GM21423 (cell line): ENCODE measurements around the gene DCAF15.
"Not testable (repeated sequence)": the region's sequence is repeated elsewhere in the genome, so short reads cannot be mapped to it uniquely, and the experiment has no call there.

Experiments used
- ATAC-seq: cut with Tn5 transposase; IDR thresholded peaks from one replicate; pipeline ENCODE4 v1.9.1; 2021; ENCODE audit warnings: mild to moderate bottlenecking, moderate library complexity; ENCODE audit not compliant: unreplicated experiment

Gene DCAF15

DNA sequence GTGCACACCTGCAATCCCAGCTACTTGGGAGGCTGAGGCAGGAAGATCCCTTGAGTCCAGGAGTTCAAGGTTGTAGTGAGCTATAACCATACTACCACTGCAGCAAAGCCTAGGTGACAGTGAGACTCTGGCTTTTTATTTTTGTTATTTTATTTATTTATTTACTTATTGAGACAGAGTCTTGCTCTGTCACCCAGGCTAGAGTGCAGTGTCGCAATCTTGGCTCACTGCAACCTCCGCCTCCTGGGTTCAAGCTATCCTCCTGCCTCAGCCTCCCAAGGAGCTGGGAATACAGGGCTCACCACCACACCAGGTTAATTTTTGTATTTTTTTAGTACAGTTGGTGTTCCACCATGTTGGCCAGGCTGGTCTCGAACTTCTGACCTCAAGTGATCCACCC is 21.2 kb downstream of the DCAF15 start:
- ATAC-seq, result not testable (repeated sequence)

DNA sequence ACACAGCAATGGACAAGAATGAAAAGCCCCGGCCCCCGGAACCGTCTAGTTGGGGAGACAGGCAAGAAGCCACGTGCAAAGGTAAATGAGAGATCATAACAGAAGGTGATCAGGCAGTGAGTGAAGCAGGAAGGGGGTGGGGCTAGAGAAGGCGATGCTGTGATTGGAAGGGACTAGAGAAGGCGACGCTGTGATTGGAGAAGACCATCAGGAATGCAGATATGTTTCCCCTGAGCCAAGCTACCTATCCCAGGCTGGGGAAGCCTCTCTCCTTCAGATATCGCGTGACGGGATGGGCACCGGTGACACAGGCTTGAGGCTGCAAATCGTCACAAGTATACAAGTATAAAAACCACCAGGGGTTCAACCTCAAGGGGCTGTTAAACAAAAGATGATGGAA is 21.8 kb downstream of the DCAF15 start:
- no peak for ATAC-seq

DNA sequence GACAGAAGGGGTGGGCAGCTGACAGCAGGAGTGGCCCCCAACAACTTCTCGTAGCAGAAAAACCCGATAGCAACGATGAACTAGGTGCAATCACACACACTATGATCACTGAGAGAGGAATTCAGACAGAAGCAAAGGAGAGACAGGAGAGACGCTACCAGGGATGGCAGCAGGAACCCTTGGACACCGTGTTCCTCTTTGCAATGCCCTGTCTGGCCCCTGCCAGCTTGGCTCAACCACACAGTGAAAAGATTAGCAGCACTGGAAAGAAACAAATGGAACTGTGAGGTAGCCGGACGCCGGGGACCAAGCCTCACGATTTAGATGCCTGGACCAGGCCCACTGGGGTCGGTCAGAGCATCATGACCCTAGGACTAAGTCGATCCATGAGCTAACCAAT is 23.6 kb downstream of the DCAF15 start:
- ATAC-seq, result no peak

DNA sequence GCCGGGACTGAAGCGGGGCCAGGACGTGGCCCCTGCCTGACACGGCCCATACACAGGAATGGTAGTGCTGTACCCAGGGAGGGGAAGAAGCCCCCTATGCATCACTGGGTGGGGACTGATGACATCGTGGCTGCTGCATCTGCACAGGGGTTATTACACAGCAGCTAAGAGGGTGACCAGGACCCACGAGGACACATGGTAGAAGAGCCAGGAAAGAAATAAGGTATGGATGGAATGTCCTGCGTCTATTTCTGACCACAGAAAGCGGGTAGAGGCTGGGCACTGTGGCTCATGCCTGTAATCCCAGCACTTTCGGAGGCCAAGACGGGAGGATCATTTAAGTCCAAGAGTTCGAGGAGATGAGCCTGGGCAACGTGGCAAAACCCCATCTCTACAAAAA is 24.1 kb downstream of the DCAF15 start:
- no peak for ATAC-seq

DNA sequence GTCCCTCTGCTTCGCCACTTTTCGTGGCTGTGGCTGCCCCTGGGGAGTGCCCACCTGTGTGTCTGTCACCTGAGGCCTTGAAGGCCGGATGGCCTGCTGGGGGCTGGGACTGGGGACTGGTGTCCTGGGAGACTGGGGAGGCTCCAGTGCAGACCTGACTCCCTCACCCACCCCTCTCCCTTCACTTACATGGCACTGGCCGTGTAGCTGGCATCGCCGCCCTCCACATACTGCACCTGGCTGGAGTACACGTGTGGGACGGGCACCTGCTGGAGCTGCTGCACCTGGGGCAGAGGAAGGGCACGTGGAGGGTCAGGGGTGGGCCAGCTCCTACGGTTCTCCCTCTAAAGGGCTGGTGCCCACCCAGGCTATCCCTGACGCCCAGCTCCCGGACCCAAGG is 25.5 kb downstream of the DCAF15 start:
- ATAC-seq, result no peak

DNA sequence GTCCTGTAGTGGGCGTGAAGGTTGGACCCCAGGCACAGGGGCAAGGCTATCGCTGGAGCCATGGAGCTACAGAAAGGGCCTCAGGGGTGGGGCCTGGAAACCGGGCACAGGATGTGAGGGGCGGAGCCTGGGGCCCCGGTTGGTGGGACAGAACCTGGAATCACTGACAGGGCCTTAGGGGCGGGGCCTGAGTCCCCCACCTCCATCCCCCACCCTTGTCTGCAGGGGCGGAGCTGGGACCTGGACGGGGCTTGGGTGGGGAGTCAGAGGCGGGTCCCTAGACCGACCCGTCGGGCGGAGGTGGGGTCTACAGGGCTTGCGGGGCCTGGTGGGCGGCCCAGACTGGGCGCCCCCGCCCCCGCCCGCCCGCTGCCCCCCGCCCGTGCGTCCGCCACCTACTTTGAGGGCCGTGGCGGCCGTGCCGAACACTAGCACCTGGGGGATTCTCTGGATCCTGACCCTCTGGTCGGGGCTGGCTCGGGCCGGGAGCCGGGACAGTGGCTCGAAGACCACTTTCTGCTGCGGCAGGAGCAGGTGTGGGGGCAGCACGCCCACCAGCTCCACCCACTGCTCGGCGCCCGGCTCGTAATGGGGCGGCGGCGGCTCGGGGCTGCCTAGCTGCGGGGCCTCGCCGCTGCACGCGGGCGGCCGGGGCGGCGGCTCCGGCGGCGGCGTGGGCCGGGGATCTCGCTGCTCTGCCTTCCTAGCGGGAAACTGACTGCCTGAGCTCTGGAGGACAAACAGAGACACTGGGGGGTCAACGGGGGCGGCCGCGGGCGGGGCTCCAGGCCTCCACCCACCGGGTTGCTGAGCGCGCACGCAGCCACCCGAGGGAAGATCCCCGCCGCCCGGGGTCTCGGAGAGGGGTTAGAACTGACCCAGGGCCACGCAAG is 26.3 kb downstream of the DCAF15 start:
- ATAC-seq, result no peak

DNA sequence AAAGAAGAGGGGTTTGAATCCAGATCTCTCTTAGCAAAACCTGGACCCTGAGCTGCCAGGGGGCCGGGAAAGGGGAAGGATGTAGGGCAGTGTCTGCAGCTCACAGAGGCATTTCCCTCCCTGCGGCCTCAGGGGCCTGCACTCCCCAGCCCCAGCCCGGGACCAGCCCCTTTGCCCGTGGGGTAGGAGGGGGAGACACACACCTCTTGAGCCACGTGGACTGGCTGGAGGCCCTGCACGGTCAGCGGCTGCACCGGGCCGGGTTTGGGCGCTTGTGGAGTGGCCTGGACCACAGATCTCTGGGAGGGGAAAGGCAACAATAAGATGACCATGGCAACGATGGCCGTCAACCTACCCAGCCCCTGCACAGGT is 26.9 kb downstream of the DCAF15 start:
- no peak for ATAC-seq

DNA sequence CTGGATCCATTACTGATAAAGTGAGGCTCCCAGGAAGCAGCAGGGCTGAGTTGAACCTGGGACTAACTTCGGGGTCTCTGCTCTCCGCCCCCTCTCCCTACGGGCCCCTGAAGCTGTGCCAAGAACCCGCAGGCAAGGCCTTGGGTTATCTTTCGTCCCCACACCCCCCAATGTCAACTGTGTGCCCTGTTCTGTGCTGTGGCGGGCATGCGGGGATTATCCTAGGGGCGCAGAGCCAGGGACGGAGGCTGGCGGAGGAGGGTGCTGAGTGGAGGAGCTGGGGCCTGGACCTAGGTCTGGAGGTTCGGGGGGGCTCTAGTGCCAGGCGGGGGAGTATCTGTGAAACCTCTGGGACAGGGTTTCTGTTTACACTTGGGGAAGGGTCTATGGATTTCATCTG is 27.4 kb downstream of the DCAF15 start:
- ATAC-seq, result no peak

DNA sequence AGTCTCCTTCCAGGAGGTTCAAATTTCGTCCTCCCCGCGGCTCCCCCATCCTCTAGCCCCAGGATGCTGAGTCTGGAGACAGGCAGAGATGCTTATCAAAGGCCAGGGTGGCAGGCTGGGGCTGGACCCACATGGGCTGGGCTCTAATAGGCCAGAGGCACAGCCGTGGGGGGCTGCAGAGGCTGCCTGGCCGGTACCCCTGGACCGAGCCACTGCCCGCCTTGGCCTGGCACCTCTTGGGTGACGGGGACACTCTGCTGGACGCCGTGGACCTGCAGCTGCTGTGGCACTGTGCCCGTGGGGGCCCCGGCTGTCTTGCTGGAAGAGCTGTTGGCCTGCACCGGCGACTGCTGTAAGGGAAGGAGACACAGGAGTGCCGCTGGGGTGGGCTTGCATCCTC is 28.0 kb downstream of the DCAF15 start:
- ATAC-seq, result no peak

DNA sequence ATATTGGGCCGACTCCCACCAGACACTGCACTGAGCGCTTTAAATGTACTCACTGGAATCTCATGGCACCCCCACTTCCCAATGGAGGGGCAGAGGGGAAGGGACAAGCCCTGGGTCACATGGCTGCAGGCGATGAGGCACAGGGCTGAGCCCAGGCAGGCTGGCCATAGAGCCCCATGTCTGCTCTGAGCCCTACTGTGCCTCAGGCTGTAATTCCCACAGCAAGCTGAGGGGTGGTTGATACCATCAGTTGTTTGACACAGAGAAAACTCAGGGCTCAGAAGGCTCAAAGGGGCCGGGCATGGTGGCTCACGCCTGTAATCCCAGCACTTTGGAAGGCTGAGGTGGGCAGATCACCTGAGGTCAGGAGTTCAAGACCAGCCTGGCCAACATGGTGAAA is 28.7 kb downstream of the DCAF15 start:
- ATAC-seq, result no peak

DNA sequence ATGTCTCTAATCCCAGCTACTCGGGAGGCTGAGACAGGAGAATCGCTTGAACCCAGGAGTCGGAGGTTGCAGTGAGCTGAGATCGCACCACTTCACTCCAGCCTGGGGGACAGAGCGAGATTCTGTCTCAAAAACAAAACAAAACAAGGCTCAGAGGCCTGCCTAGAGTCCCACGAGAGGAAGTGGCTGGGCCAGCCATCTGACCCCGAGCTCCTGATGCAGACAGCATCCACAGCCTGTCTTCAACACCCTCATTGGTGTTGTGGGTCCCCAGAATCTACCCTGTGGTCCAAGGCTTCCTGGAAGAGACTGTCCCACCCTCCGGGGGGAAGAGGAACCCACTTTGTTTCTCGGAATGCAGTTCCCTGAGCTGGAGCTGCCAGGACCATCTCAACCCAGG is 29.2 kb downstream of the DCAF15 start:
- ATAC-seq, result no peak

DNA sequence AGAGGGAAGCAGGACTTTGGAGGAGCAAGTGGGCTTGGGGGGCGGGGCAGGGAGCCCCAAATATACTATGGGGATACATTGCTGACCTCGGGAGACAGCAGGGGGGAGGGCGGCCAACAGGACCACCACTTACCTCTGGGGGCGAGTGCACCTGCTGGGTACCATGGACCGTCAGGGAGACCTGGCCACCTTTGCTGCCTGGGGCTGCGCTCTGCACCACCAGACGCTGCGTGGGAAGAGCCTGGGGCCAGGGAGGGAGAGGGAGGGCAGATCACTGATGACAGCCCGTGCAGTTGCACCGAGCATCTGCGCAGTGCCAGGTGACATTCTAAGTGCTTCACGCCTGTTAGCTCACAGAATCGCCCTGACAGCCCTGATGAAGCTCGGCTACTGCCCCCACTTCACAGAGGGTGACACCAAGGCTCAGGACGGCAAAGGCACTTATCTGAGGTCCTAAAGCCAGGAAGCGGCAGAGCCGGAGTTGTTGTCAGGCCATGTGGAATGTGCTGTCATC is 29.7 kb downstream of the DCAF15 start:
- ATAC-seq, result no peak

DNA sequence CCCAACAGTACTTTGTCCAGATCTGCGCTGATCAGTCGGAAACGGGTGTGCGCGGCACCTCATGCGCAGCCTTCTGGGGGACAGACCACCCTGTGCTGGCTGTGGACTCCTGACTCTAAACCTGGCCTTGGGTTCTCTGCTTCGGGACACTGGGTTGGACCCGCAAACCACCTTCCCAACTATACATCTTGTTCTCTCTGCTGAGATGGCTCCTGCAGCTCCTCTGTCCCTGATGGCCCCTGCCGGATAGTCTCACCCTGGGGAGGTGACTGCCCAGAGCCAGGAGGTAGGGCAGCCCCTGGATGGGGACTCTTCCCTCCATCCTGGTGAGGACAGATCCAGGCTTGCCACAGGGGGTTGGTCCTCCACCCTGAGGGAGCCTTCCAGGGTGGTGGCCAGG is 30.5 kb downstream of the DCAF15 start:
- no peak for ATAC-seq

DNA sequence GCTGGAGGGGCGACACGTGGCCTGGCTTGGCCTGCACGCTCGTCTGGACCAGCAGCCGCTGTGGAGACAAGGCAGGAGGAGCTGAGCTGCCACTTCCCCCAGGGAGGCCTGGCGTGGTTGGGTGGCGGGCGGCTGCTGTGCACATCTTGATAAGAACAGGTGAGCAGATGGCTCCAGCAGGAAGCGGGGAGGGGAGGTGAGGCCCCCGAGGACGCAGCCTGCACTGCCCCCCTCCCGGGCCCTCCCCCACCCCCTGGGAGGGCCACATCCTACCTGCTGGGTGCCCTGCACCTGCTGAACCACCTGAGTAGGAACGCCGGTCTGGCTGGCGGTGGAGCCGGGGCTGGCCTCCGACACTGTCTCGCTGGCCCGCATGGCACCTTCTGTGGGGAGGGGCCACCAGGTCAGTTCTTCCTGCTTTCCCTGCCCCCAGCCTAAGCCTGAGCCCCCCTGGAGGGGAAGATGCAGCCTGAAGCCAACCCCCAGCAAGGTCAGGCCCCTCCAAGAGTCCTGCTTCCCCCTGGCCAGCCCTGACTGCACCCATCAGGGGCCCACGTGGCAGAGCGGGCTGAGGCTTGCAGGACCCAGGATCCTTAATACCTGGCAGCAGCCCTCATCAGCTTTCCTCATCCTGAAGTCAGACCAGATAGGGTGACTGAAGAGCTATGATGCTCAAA is 31.0 kb downstream of the DCAF15 start:
- ATAC-seq, result no peak

DNA sequence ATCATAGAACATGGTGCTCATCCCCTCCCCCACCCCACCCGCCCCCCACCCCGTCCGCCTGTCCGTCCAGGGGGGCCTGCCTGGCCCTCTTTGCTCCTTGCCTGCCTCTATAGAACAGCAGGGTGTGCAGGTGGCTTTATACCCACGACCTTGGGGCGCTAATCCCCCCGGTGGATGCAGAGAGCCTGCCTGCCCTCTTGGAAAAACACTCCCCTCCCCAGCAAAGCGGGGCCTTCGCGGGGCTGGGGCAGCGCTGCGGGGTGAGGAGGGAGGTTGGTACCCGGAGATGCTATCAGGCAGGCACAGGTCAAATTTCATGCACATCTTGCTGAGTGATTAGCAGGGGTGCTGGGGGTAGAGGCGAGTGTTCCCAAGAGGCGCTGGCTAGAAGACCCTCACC is 31.9 kb downstream of the DCAF15 start:
- no peak for ATAC-seq

DNA sequence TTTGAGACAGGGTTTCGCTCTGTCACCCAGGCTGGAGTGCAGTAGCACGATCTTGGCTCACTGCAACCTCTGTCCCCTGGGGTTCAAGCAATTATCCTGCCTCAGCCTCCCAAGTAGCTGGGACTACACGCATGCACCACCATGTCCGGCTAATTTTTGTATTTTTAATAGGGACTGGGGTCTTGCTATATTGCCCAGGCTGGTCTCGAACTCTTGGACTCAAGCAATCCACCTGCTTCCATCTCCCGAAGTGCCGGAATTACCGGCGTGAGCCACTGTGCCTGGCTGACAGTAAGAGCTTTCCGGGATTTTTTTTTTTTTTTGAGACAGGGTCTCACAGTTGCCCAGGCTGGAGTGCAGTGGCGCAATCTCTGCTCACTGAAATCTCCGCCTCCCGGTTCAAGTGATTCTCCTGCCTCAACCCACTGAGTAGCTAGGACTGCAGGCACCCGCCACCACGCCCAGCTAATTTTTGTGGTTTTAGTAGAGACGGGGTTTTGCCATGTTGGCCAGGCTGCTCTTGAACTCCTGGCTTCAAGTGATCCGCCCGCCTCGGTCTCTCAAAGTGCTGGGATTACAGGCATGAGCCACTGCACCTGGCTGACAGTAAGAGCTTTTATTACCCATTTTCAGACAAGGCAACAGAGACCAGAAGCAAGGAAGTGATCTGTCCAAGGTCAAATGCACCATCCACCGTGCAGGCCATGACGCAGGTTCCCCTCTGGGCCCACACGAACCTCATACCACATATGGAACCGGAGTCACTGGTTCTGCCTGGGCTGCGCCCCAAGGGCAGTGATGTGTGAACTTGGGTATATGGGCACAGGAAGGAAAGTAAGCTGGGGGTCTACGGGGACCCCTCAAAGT is 32.8 kb downstream of the DCAF15 start:
- ATAC-seq, result no peak

DNA sequence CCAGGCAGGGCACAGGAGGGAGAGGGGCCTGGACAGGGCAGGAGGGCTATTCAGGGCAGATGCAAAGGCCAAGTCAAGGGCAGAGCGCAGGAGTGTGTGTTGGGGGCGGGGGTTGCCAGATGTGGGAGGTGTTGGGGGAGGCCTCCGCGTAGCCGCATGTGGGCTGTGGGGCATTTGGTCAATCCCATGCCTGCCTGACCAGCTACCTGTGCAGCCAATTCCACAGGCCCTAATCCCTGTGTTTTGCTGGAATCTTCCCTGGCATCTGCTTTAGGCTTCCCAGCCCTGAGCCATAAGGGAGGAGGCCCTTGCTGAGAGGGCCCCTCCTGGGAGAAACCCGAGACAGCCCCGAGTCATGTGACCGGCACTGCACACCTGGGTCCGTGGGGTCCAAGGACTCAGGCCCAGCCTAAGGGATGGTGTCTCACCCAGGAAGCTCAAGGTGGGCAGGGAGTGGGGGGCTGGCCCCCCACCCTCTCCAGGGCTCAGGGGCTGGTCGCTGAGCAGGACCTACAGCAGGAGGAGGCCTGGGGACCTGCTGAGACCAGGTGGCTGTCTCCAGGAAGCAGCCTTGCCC is 33.5 kb downstream of the DCAF15 start:
- peak; percentile 17 for ATAC-seq

DNA sequence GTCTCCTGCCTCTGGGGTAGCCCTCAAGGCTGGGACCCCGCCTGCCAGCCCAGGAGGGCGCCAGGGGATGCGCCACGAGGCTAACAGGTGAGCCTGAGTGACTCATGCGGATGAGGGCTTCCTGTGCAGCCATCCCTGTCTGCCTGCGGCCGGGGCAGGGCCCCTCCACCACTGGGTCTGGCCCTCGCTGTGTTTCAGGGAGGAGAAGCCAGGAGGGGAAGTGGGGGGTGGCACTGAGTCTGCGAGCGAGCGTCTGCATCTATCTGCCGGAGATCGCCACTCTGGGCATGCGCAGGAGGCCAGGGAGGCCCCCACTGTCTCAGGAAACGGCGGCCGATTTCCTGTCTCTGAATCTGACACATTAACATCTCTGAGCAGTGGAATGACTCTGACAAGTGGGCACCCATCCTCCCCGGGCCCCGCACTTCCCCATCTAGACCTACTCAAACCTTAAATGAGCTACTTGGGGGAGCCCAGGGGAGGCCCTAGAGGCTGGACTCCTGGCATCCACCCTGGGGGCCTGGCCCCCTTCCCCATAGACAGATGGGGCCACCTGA is 34.1 kb downstream of the DCAF15 start:
- ATAC-seq, result peak; percentile 82

DNA sequence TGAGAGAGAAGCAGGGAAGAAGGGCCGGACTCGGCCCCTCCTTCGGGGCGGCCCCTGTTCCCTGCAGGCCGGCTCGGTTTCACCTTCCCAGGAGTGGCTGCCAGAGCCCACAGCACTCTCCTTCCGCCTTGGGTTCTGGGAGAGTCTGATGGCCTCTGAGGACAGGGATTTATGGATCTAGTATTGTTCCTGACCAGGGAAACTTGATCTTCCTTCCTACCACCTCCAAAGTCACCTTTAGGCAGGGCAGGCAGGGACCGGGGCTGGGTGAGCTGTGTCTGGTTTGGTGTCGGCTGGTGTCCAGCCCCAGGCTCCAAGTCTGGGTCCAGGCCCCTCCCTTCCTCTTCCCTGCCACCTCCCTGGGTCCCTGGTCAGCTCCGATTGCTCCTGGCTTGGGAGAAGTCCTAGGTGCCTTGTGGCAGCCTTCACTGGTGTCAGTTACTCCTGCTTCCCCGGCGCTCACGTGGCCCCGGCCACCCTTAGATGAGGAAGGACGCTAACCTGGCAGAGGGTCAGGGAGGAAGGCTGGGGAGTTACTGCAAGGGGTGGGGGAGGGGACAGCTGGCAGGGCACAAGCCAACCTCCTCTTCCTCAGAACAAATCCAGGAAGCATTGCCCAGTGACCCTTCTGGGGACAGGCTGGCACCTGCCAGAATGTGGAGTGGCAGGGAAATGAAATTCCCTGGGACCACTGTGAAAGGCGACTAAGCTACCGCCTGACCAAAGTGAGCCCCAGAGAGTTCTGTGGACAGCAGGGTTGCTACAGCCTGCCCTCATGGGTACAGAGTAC is 35.0 kb downstream of the DCAF15 start:
- ATAC-seq, result no peak

DNA sequence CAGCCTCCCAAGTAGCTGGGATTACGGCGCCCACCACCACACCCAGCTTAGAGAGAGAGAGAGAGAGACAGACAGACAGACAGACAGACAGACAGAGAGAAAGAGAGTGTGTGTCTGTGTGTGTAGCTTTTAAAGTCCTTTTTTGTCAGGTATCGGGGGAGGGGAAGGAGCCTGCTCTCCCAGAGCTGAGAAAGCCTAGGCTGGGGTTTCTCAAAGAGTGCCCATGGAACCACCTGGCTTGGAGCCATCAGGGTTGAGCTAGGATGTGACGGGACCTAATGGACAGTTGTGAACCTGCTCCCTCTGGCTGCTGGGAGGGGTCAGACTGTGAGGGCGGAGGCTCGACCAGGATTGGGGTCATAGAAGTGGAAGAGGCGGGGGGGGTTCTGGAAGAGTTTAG is 37.2 kb downstream of the DCAF15 start:
- ATAC-seq, result no peak
